Thyroid gland (tissue), 4 donors: ENCODE results near the gene BACH2.

Source experiments
- POLR2A ChIP-seq, 2 donors: fragments of 450-650 bp; IDR thresholded peaks; one replicate each; pipeline ENCODE4 v1.6.1; 2017; ENCODE audit warnings: antibody characterized with exemption in 2 of 2, mild to moderate bottlenecking in 2 of 2, moderate library complexity in 1 of 2
- TF ChIP-seq, protein P1 (sequence below), 6 experiments: fragments of 200-600 bp in 3 of 6; fragments of 450-650 bp in 3 of 6; sonication (generic) in 3 of 6; IDR thresholded peaks; one replicate each; pipeline ENCODE4 v1.5.1; 2016 to 2019; ENCODE audit warnings: antibody characterized with exemption in 6 of 6, mild to moderate bottlenecking in 2 of 6, inconsistent platforms in 1 of 6, moderate library complexity in 1 of 6

DNA sequence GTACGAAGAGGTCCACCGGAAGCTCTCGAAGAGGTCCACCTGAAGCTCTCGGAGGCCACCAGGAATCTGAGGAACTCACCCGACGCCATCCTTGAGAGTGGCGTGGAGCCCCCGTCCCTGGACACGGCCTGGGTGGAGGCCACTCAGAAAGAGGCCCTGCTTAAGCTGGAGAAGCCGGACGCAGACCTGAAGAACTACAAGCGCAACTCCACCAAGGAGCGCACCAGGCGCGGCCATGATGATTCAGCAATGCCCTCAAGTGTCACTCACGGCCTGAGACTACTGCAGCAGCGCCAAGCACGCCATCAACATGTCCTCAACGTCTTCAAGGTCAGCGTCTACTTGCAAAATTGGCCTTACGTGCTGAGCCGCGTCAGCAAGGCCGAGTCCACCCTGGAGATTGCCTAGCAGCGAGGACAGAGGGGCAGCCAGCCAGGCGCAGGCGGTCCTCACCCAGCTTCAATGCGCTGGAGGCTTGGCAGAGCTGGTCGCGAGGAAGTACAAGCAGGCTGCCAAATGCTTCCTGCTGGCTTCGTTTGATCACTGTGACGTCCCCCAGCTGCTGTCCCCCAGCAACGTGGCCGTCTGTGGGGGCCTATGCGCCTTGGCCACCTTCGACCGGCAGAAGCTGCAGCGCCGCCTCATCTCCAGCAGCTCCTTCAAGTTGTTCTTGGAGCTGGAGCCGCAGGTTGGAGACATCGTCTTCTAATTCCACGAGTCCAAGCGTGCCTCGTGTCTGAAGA is 410.1 kb downstream of the BACH2 start:
- TF ChIP-seq, protein P1, sequence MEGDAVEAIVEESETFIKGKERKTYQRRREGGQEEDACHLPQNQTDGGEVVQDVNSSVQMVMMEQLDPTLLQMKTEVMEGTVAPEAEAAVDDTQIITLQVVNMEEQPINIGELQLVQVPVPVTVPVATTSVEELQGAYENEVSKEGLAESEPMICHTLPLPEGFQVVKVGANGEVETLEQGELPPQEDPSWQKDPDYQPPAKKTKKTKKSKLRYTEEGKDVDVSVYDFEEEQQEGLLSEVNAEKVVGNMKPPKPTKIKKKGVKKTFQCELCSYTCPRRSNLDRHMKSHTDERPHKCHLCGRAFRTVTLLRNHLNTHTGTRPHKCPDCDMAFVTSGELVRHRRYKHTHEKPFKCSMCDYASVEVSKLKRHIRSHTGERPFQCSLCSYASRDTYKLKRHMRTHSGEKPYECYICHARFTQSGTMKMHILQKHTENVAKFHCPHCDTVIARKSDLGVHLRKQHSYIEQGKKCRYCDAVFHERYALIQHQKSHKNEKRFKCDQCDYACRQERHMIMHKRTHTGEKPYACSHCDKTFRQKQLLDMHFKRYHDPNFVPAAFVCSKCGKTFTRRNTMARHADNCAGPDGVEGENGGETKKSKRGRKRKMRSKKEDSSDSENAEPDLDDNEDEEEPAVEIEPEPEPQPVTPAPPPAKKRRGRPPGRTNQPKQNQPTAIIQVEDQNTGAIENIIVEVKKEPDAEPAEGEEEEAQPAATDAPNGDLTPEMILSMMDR (IDR thresholded peaks at IDR 0.05): no peak
- TF ChIP-seq POLR2A (IDR thresholded peaks at IDR 0.05): no peak
